H7 (cell line): Measurements from ENCODE around the gene ITGB3. TPM values are rescaled to one million over a fixed set of nuclear protein-coding genes. Genes with fewer than 3 reads are reported as not detected.

Experiments
- DNase-seq: peaks from one replicate; pipeline ENCODE4 v3.0.0; 2012
- H3K27me3 ChIP-seq: 2 replicates; pipeline ENCODE4 v1.6.0; 2011; ENCODE audit warnings: mild to moderate bottlenecking, low read length; ENCODE audit not compliant: control insufficient read depth, insufficient read depth
- H3K36me3 ChIP-seq: replicated peaks from 2 replicates; pipeline ENCODE4 v1.5.1; 2011; ENCODE audit warnings: low read length; ENCODE audit not compliant: control insufficient read depth, insufficient read depth
- H3K4me3 ChIP-seq: 2 replicates; pipeline ENCODE4 v1.5.1; 2011; ENCODE audit warnings: low read depth, mild to moderate bottlenecking, control low read depth, low read length, moderate library complexity; ENCODE audit not compliant: insufficient read depth
- total RNA-seq: library from RNA; depleted of rRNA; stranded (reverse); fragments of >200 nt; shearing (Covaris generic); gene quantifications from 2 replicates; pipeline ENCODE4 v1.2.3, GENCODE V29; 2014

The ITGB3 gene
- total RNA-seq, 1 experiment from 2014 or later = 0.35 TPM

- no peak for DNase-seq
- Histone ChIP-seq H3K36me3 (no peaks in the 10 kb centered on the region), H3K27me3 (no peaks in the 10 kb centered on the region), H3K4me3 (no peak overlapping the region)
These were observed 47.5 kb downstream of the ITGB3 start for GRCh38 chr17:47301161-47301560.

GRCh38 chr17:47301831-47302230 is 48.2 kb downstream of the ITGB3 start:
- H3K36me3 ChIP-seq = no peaks in the 10 kb centered on the region
- no peak overlapping the region for H3K4me3 ChIP-seq
- no peaks in the 10 kb centered on the region for H3K27me3 ChIP-seq
- no peak for DNase-seq

- no peak overlapping the region for H3K4me3 ChIP-seq
- H3K36me3 ChIP-seq = no peaks in the 10 kb centered on the region
- H3K27me3 ChIP-seq = no peaks in the 10 kb centered on the region
- DNase-seq = no peak
These were observed 50.6 kb downstream of the ITGB3 start for GRCh38 chr17:47304186-47304585.

- Histone ChIP-seq H3K4me3 (no peak overlapping the region), H3K36me3 (no peaks in the 10 kb centered on the region), H3K27me3 (no peaks in the 10 kb centered on the region)
- DNase-seq = no peak
These were observed 51.8 kb downstream of the ITGB3 start for GRCh38 chr17:47305302-47305923.

- no peak overlapping the region for H3K4me3 ChIP-seq
- H3K27me3 ChIP-seq = no peaks in the 10 kb centered on the region
- DNase-seq = no peak
- H3K36me3 ChIP-seq = no peaks in the 10 kb centered on the region
These were observed 56.6 kb downstream of the ITGB3 start for GRCh38 chr17:47310186-47310733.

- Histone ChIP-seq H3K36me3 (no peaks in the 10 kb centered on the region), H3K27me3 (no peaks in the 10 kb centered on the region), H3K4me3 (no peak overlapping the region)
- DNase-seq = no peak
These were observed 57.8 kb downstream of the ITGB3 start for GRCh38 chr17:47311420-47311819.

GRCh38 chr17:47315451-47316266 is 62.0 kb downstream of the ITGB3 start:
- peak; percentile 50 for DNase-seq
- Histone ChIP-seq H3K4me3 (no peak overlapping the region), H3K36me3 (no peaks in the 10 kb centered on the region), H3K27me3 (no peaks in the 10 kb centered on the region)

GRCh38 chr17:47316311-47316710 is 62.7 kb downstream of the ITGB3 start:
- no peak for DNase-seq
- Histone ChIP-seq H3K36me3 (no peaks in the 10 kb centered on the region), H3K4me3 (no peak overlapping the region), H3K27me3 (no peaks in the 10 kb centered on the region)

- Histone ChIP-seq H3K27me3 (no peaks in the 10 kb centered on the region), H3K36me3 (no peaks in the 10 kb centered on the region), H3K4me3 (no peak overlapping the region)
- no peak for DNase-seq
These were observed 63.5 kb downstream of the ITGB3 start for GRCh38 chr17:47317119-47317518.

- no peak overlapping the region for H3K4me3 ChIP-seq
- peaks cover 5% of the 10 kb centered on the region for H3K27me3 ChIP-seq
- no peak for DNase-seq
- H3K36me3 ChIP-seq = no peaks in the 10 kb centered on the region
These were observed 64.7 kb downstream of the ITGB3 start for GRCh38 chr17:47318197-47318918.

- Histone ChIP-seq H3K4me3 (no peak overlapping the region), H3K36me3 (no peaks in the 10 kb centered on the region), H3K27me3 (peaks cover 7% of the 10 kb centered on the region)
- DNase-seq = no peak
These were observed 67.4 kb downstream of the ITGB3 start for GRCh38 chr17:47320879-47321502.

- peak within 1 kb of the TSS; percentile 53 for H3K4me3 ChIP-seq
- peak; percentile 95 for DNase-seq
- no peaks in the 10 kb centered on the region for H3K36me3 ChIP-seq
- H3K27me3 ChIP-seq = peaks cover 7% of the 10 kb centered on the region
These were observed 70.0 kb downstream of the ITGB3 start, which contains the start of gene EFCAB13 for GRCh38 chr17:47323382-47324223. TSS of gene EFCAB13 (plus strand) at chr17:47323955. CDS start at chr17:47328354, 4,399 bp downstream.

- Histone ChIP-seq H3K27me3 (peaks cover 7% of the 10 kb centered on the region), H3K4me3 (peak overlapping the region; percentile 53), H3K36me3 (no peaks in the 10 kb centered on the region)
- DNase-seq = no peak
These were observed 70.8 kb downstream of the ITGB3 start for GRCh38 chr17:47324224-47325020.
